IMR-90 (cell line): ENCODE results near the gene DNMT1. TPM values are rescaled to one million over a fixed set of nuclear protein-coding genes. Genes with fewer than 3 reads are reported as not detected.

Source experiments
- ATAC-seq: fragments of 200-7000 bp; cut with Tn5 transposase; 2 replicates; pipeline ENCODE4 v1.9.1; 2020; ENCODE audit warnings: low read depth, mild to moderate bottlenecking, moderate library complexity
- BruUV-seq: library from RNA; stranded (reverse); fragments of 400-500 nt; replicated peaks from 2 replicates; lab custom pipeline; 2021; lab: Mats Ljungman, UMichigan
- CTCF ChIA-PET: fragments of 300-600 bp; formaldehyde crosslinking; extraction: SDS; loops from one replicate; lab custom pipeline; 2021; ENCODE audit warnings: antibody characterized with exemption; lab: Yijun Ruan, JAX
- POLR2A ChIA-PET: fragments of 300-600 bp; sonication (Branson Sonifier 250); formaldehyde crosslinking; loops from one replicate; lab custom pipeline; 2022; ENCODE audit warnings: antibody characterized with exemption; ENCODE audit not compliant: unreplicated experiment; lab: Charles Lee
- DNase-seq: peaks from one replicate; pipeline ENCODE4 v3.0.0; 2013
- H2AFZ ChIP-seq: replicated peaks from 2 replicates; pipeline ENCODE3; 2013; ENCODE audit warnings: low read length, mild to moderate bottlenecking; ENCODE audit not compliant: poor library complexity
- H2AK5ac ChIP-seq: 2 replicates; pipeline ENCODE4 v1.6.1; 2013; ENCODE audit warnings: low read depth, low read length, inconsistent platforms
- H2AK9ac ChIP-seq: replicated peaks from 2 replicates; pipeline ENCODE3; 2013; ENCODE audit warnings: mild to moderate bottlenecking, low read depth, low read length, moderate library complexity; ENCODE audit not compliant: poor library complexity
- H2BK120ac ChIP-seq: 2 replicates; pipeline ENCODE4 v1.6.1; 2013; ENCODE audit warnings: low read depth, low read length, inconsistent platforms
- H2BK15ac ChIP-seq: 3 replicates; pipeline ENCODE4 v1.6.1; 2013; ENCODE audit warnings: low read depth, low read length, inconsistent platforms
- H2BK20ac ChIP-seq: 2 replicates; pipeline ENCODE4 v1.6.1; 2013; ENCODE audit warnings: low read depth, mild to moderate bottlenecking, inconsistent platforms, low read length, moderate library complexity
- H2BK5ac ChIP-seq: 2 replicates; pipeline ENCODE4 v1.6.1; 2013; ENCODE audit warnings: mild to moderate bottlenecking, low read depth, low read length, inconsistent platforms; ENCODE audit not compliant: poor library complexity, severe bottlenecking
- H3K14ac ChIP-seq: replicated peaks from 2 replicates; pipeline ENCODE4 v1.6.1; 2013; ENCODE audit warnings: low read depth, low read length, inconsistent platforms
- H3K18ac ChIP-seq: 2 replicates; pipeline ENCODE4 v1.6.1; 2013; ENCODE audit warnings: low read depth, low read length, control low read depth
- H3K23ac ChIP-seq: 2 replicates; pipeline ENCODE4 v1.6.1; 2013; ENCODE audit warnings: low read depth, low read length, inconsistent platforms
- H3K27ac ChIP-seq: 2 replicates; pipeline ENCODE4 v1.5.1; 2013; ENCODE audit warnings: mild to moderate bottlenecking, control low read depth, low read length; ENCODE audit not compliant: insufficient read depth
- H3K27me3 ChIP-seq: 2 replicates; pipeline ENCODE4 v1.6.1; 2013; ENCODE audit warnings: low read length; ENCODE audit not compliant: control insufficient read depth, insufficient read depth
- H3K36me3 ChIP-seq: 2 replicates; pipeline ENCODE4 v1.6.1; 2013; ENCODE audit warnings: low read length, mixed read lengths; ENCODE audit not compliant: control insufficient read depth, insufficient read depth
- H3K4ac ChIP-seq: 2 replicates; pipeline ENCODE4 v1.6.1; 2013; ENCODE audit warnings: low read depth, low read length, inconsistent platforms
- H3K4me1 ChIP-seq: 2 replicates; pipeline ENCODE4 v1.6.1; 2013; ENCODE audit warnings: low read length, mixed read lengths; ENCODE audit not compliant: control insufficient read depth, insufficient read depth
- H3K4me2 ChIP-seq: 2 replicates; pipeline ENCODE4 v1.6.1; 2013; ENCODE audit warnings: low read depth, mild to moderate bottlenecking, control low read depth, low read length, moderate library complexity
- H3K4me3 ChIP-seq: 2 replicates; pipeline ENCODE4 v1.5.1; 2013; ENCODE audit warnings: low read depth, mild to moderate bottlenecking, control low read depth, low read length, moderate library complexity; ENCODE audit not compliant: insufficient read depth
- H3K56ac ChIP-seq: 2 replicates; pipeline ENCODE4 v1.6.1; 2013; ENCODE audit warnings: low read length, inconsistent platforms; ENCODE audit not compliant: insufficient read depth; ENCODE audit errors: extremely low read depth
- H3K79me1 ChIP-seq, 2 experiments: 2 replicates each; pipeline ENCODE4 v1.6.1; 2013; ENCODE audit warnings: low read length in 2 of 2, inconsistent platforms in 1 of 2, low read depth in 1 of 2
- H3K9ac ChIP-seq: 2 replicates; pipeline ENCODE4 v1.6.1; 2013; ENCODE audit warnings: low read depth, low read length, control low read depth
- H3K9me1 ChIP-seq: 2 replicates; pipeline ENCODE4 v1.6.1; 2013; ENCODE audit warnings: low read length, inconsistent platforms; ENCODE audit not compliant: insufficient read depth
- H3K9me3 ChIP-seq: 2 replicates; pipeline ENCODE4 v1.6.1; 2013; ENCODE audit warnings: low read length; ENCODE audit not compliant: control insufficient read depth, insufficient read depth
- H4K20me1 ChIP-seq: 2 replicates; pipeline ENCODE4 v1.6.1; 2013; ENCODE audit warnings: low read length, inconsistent platforms; ENCODE audit not compliant: insufficient read depth
- H4K5ac ChIP-seq: 2 replicates; pipeline ENCODE4 v1.6.1; 2013; ENCODE audit warnings: mild to moderate bottlenecking, low read depth, low read length, control low read depth
- H4K8ac ChIP-seq, 2 experiments: 2 replicates each; pipeline ENCODE4 v1.6.1; 2013; ENCODE audit warnings: low read depth in 2 of 2, low read length in 2 of 2, control low read depth in 1 of 2, inconsistent platforms in 1 of 2
- H4K91ac ChIP-seq: 2 replicates; pipeline ENCODE4 v1.6.1; 2013; ENCODE audit warnings: low read depth, low read length, inconsistent platforms; ENCODE audit not compliant: insufficient read depth
- BHLHE40 ChIP-seq: fragments of 150-350 bp; IDR thresholded peaks from 2 replicates; pipeline ENCODE4 v1.6.1; 2016; ENCODE audit warnings: mild to moderate bottlenecking, low read depth, low read length
- POLR2A ChIP-seq: IDR thresholded peaks from 2 replicates; pipeline ENCODE4 v1.6.1; 2012; ENCODE audit warnings: mild to moderate bottlenecking, low read depth, low read length
- SMC3 ChIP-seq: fragments of 150-350 bp; IDR thresholded peaks from 2 replicates; pipeline ENCODE4 v1.6.1; 2016; ENCODE audit warnings: low read depth, mild to moderate bottlenecking, antibody characterized with exemption, low read length, moderate library complexity
- WGBS, 2 experiments: methylation state at CpG; one replicate each; pipeline versions ENCODE4 v1.1.5 to v1.1.7; 2013; ENCODE audit warnings: missing lambda C conversion rate in 2 of 2; ENCODE audit not compliant: insufficient read length in 1 of 2; ENCODE audit errors: extremely low coverage in 2 of 2; 5-methylcytosine and 5-hydroxymethylcytosine counted together
- dilution Hi-C: fragments of 300-500 bp; cut with HindIII; formaldehyde crosslinking; loops from one replicate; pipeline ENCODE4 v1.14.3; 2018; ENCODE audit warnings: low sequenced_read_pairs; ENCODE audit not compliant: unreplicated experiment
- in situ Hi-C: fragments of 300-500 bp; cut with MboI; formaldehyde crosslinking; loops from 3 replicates; pipeline ENCODE4 v1.14.3; 2019; ENCODE audit warnings: low sequenced_read_pairs, inconsistent platforms, mixed read lengths
- intact Hi-C: fragments of 100-400 bp; cut with micrococcal nuclease; formaldehyde crosslinking; loops from 2 replicates; pipeline ENCODE4 v1.10.0; 2022
- polyA plus RNA-seq, 3 experiments: library from polyadenylated mRNA; depleted of rRNA; stranded (reverse); fragments of >200 nt; gene quantifications; 2 replicates each; pipeline ENCODE4 v1.2.3, GENCODE V29; 2012; ENCODE audit warnings: low replicate concordance in 1 of 3
- total RNA-seq: library from RNA; depleted of rRNA; stranded (reverse); fragments of >200 nt; gene quantifications from 2 replicates; pipeline ENCODE4 v1.2.3, GENCODE V29; 2012

Gene DNMT1
- total and polyA plus RNA-seq, 2 of the 4 experiments (the other 2 are of a cell fraction), result 26.2 to 83.6 TPM

- no peak overlapping the region for H3K14ac ChIP-seq
- H2AK5ac ChIP-seq, result no peak overlapping the region
- H3K4me3 ChIP-seq, result no peak overlapping the region
- H3K27me3 ChIP-seq, result no peaks in the 10 kb centered on the region
- DNase-seq (no peak), ATAC-seq (no peak)
- no peak overlapping the region for H3K56ac ChIP-seq
- H3K79me1 ChIP-seq, result no peaks in the 10 kb centered on the region
- in situ Hi-C loops, result no loop called here
- ChIA-PET POLR2A (interaction anchor here (0.6 kb wide), 1 partner anchor 16 kb away, joined by 3 read pairs; no protein-coding TSS in a partner anchor), CTCF (no interaction called here)
- no peak overlapping the region for H2AFZ ChIP-seq
- H4K8ac ChIP-seq, result no peak overlapping the region
- H2AK9ac ChIP-seq, result no peak overlapping the region
- H3K9me3 ChIP-seq, result peaks cover 4% of the 10 kb centered on the region; the same call in 1 of the 2 replicates
- WGBS, 2 experiments, result no CpG with 5 or more reads among the region's 4 CpGs
- H3K4ac ChIP-seq, result no peak overlapping the region
- H3K27ac ChIP-seq, result no peak overlapping the region
- no peak overlapping the region for H4K91ac ChIP-seq
- no peaks in the 10 kb centered on the region for H3K36me3 ChIP-seq
- peaks cover 6% of the 10 kb centered on the region for H3K4me1 ChIP-seq
- no peak overlapping the region for H3K9ac ChIP-seq
- H2BK20ac ChIP-seq, result no peak overlapping the region
- TF ChIP-seq POLR2A (no peak), BHLHE40 (no peak), SMC3 (no peak)
- no peak overlapping the region for H4K5ac ChIP-seq
- H3K23ac ChIP-seq, result no peak overlapping the region
- no peak overlapping the region for H3K4me2 ChIP-seq
- intact Hi-C loops, result no loop called here
- H4K20me1 ChIP-seq, result no peaks in the 10 kb centered on the region
- H2BK120ac ChIP-seq, result no peak overlapping the region
- no peak overlapping the region; the same call in 2 of the 3 replicates for H2BK15ac ChIP-seq
- dilution Hi-C loops, result no loop called here
- no TSS peak for BruUV-seq
- no peak overlapping the region for H2BK5ac ChIP-seq
- H3K18ac ChIP-seq, result no peak overlapping the region
- no peaks in the 10 kb centered on the region for H3K9me1 ChIP-seq
Measured at GRCh38 chr19:10211061-10211460, 16.3 kb upstream of the DNMT1 start.
